Activated naive CD4-positive, alpha-beta T cell (primary cell): ENCODE data around the gene ZEB2.

Experiments
- DNase-seq, 4 experiments: peaks; one replicate each; lab custom pipeline; 2025; lab: John Stamatoyannopoulos, UW

ZEB2 gene

GRCh38 chr2:144451443-144451842 is 68.5 kb downstream of the ZEB2 start:
- DNase-seq: no peak

DNA sequence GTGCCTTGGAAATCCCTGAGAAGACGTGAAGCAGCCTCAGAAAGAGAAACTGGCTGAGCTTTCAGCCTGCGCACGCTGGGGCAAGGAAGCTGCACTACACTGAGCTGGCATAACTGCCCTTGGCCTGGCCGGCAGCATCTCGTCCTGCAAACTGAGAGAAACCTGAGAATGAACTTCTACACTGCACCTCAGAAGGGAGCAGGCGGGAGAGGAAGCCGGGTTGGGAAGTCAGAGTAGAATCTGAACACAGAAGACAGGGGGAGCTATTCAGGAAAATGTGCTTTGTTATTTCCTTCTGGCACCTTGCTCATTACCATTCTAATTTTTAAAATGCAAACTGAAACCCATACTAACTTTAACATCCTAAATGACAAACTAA is 70.9 kb downstream of the ZEB2 start:
- no peak for DNase-seq

DNA sequence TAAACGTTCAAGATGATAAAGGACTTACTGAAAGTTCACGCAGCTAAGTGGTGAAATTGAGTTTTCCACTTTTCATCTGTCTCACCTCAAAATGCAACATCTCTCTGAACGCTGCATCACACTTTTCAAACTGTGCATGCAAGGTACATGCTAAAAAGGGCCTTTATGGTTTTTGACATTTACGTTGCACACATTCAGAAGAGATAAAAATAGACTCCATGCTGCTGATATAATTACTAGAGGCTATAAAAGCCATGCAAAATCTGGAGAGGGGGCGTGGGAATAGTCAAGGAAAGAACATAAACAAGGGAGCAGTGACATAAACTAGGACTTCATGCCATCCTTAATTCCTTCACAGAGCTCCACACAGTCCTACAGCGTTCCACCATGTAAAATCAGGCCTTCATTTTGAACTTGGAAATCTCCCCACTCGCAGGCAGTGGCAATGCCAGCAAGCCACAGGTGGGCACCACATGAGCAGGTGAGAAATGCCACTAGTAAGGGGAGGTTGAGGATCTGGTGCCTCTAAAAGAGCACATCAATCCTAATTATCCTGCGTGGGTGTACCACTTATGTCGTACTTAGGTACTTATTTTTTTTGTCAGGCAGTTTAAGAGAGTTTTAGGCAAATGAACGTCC is 71.4 kb downstream of the ZEB2 start:
- no peak for DNase-seq

DNA sequence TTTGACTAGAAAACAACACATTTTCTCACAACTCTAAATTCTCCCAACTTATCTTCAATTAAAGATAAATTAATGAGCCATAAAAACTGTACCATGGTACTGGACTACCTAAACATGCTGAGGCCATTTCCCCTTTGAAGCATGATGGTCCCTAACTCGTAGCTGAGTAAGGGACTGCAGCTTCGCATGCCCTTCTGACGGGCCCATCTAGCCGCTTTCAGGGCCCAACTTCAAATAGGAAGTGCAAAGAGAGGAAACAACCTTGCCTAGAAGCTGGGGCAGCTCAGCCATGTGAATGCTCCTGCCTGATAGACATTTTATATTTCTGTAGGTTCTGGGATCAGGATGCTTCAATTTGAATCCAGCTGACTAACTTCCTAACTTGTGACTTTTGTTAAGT is 72.4 kb downstream of the ZEB2 start:
- DNase-seq: no peak

GRCh38 chr2:144446136-144446535 is 73.8 kb downstream of the ZEB2 start:
- no peak for DNase-seq

- DNase-seq: no peak
Observed at GRCh38 chr2:144445196-144445595, 74.7 kb downstream of the ZEB2 start.

GRCh38 chr2:144443837-144444817 is 75.8 kb downstream of the ZEB2 start:
- DNase-seq: no peak

- no peak for DNase-seq
Observed at GRCh38 chr2:144441711-144442141, 78.2 kb downstream of the ZEB2 start.

DNA sequence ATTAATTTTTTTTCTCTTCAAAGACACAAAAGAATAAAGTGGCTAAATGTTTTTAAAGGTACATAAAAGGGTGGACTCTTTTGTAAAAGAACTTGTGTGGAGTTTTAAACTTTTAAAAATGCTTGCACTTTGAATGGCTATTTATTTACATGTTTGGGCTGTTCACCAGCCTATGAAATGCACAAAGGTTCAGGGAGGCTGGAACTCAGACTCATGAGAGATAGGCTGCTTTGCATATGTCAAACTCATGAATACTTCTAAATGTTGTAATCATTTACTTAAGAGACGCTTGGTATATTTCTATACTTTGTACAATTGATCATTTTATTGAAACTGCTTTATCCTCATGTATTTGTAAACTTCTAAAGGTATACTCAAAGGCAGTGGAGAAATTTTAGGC is 79.9 kb downstream of the ZEB2 start:
- no peak for DNase-seq

GRCh38 chr2:144438801-144439631 is 80.9 kb downstream of the ZEB2 start:
- no peak for DNase-seq

- DNase-seq: no peak
Observed at GRCh38 chr2:144437636-144438035, 82.3 kb downstream of the ZEB2 start.

DNA sequence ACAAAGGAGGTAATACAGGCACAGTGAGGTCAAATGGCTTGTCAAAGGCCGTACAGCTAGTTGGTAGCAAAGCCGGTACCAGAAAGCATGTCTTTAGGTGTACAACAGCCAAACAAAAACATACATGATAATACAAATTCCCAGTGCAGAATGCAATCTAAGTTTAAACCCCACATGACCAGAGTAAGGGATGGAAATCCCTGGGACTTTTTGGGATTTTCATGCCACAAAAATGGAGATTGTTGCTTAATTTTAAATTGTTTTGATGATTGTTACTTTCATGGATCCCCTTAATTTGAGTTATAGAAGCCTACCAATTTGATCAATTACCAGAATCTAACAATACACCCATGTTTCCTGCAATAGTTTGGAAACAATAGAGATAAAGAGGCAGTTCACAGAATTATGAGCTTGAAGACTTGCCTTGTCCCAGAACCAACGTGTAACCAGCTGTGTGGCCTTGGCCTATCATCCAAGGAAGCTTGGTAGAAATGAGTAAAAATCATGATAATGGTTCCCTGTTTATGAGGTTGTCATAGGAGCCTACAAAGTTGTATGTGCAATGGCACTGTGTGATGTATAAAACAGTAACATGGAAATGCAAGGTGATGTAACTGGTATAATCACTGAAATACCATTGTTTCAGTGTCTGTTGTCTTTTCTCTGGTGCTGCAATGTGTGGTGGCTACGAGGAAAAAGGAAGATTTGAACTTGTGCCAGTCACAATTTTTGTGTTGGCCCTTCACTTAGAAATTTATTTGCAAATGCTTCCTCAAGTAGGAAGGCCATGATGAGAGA is 85.3 kb downstream of the ZEB2 start:
- DNase-seq: no peak

DNA sequence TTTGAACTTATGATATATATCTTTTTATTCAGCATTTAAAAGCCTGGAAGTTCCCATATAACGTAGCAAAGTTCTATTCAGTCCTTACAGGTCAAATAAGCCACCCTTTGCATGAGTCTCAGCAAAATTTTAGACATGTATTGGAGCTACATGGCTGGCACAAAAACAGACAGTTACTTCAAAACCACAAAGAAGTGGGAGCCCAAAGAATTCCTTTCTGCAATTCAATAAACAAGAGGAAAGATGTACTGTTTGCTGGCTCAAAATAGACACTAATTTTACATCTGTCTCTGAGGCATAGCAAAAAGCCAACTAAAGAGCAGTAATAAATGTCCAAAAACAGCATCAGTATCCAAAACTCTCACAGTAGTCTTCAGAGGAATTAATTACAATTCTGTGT is 87.0 kb downstream of the ZEB2 start:
- no peak for DNase-seq

GRCh38 chr2:144431998-144432397 is 87.9 kb downstream of the ZEB2 start:
- no peak for DNase-seq

GRCh38 chr2:144431392-144431783 is 88.5 kb downstream of the ZEB2 start:
- no peak for DNase-seq

- no peak for DNase-seq
Observed at GRCh38 chr2:144430722-144431391, 89.1 kb downstream of the ZEB2 start.

GRCh38 chr2:144429396-144430112 is 90.4 kb downstream of the ZEB2 start:
- DNase-seq: no peak

DNA sequence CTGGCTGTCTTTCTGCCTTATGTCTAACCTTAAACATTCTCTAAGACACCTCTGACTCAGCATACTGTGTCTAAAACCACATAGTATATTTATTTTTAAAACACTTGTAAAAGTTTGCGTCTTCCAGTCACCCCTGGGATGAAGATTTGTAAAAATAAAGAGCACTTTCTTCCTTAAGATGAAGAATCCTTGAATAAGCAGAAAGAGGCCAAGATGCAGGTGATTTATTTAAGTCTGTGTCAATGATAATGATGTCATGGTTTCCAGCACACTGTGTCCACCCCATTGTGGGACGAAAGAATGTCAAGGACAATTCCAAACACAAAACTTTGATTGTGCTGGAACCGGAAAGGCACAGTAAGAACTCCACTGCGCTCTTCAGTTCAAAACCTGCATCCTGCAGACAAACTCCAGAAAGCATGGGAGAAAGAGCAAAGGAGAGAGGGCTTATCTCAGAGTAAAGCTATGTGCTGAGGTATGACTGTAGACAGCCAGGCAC is 92.9 kb downstream of the ZEB2 start:
- DNase-seq: no peak

DNA sequence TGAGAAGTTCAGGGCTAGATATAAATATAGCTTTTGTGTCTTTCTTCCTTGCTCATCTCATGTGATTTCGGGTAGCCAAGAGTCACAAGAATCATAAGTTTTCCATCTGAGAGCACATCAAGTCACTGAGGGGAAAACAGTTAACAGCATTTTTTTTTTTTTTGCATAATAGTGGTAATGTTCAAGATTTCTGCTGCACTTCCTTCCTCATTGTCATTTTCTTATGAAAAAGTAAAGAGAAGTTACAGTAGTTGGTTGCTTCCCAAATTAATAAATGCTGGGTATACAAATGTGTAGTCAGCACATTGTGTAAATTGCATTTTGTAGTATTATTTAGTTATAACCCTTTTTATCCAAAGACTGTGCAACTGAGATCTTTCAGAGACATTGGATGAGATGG is 93.6 kb downstream of the ZEB2 start:
- no peak for DNase-seq

GRCh38 chr2:144424559-144425240 is 95.2 kb downstream of the ZEB2 start:
- no peak for DNase-seq
